Adipocyte (in vitro differentiated cells): Measurements from ENCODE around the gene ERBB3.
"Not testable (repeated sequence)": the region's sequence is repeated elsewhere in the genome, so short reads cannot be mapped to it uniquely, and the experiment has no call there.

Experiments used
- DNase-seq: peaks from one replicate; pipeline ENCODE4 v3.0.0-alpha.2; 2015; ENCODE audit warnings: low read depth
- H3K27me3 ChIP-seq: replicated peaks from 2 replicates; pipeline ENCODE4 v1.7.0; 2013; ENCODE audit warnings: mild to moderate bottlenecking, low read length, moderate library complexity; ENCODE audit not compliant: control insufficient read depth, insufficient read depth
- H3K36me3 ChIP-seq: 2 replicates; pipeline ENCODE4 v1.7.0; 2013; ENCODE audit warnings: low read length, mild to moderate bottlenecking, moderate library complexity; ENCODE audit not compliant: control insufficient read depth, insufficient read depth, severe bottlenecking
- H3K4me1 ChIP-seq: 2 replicates; pipeline ENCODE4 v1.7.0; 2013; ENCODE audit warnings: mild to moderate bottlenecking, low read length, moderate library complexity; ENCODE audit not compliant: control insufficient read depth, insufficient read depth
- H3K4me3 ChIP-seq: 2 replicates; pipeline ENCODE4 v1.7.0; 2013; ENCODE audit warnings: mild to moderate bottlenecking, low read length, moderate library complexity
- H3K9ac ChIP-seq: 2 replicates; pipeline ENCODE4 v1.7.0; 2013; ENCODE audit warnings: mild to moderate bottlenecking, low read length, moderate library complexity
- H3K9me3 ChIP-seq: 2 replicates; pipeline ENCODE4 v1.7.0; 2013; ENCODE audit warnings: mild to moderate bottlenecking, low read length, moderate library complexity; ENCODE audit not compliant: control insufficient read depth

Gene ERBB3

DNA sequence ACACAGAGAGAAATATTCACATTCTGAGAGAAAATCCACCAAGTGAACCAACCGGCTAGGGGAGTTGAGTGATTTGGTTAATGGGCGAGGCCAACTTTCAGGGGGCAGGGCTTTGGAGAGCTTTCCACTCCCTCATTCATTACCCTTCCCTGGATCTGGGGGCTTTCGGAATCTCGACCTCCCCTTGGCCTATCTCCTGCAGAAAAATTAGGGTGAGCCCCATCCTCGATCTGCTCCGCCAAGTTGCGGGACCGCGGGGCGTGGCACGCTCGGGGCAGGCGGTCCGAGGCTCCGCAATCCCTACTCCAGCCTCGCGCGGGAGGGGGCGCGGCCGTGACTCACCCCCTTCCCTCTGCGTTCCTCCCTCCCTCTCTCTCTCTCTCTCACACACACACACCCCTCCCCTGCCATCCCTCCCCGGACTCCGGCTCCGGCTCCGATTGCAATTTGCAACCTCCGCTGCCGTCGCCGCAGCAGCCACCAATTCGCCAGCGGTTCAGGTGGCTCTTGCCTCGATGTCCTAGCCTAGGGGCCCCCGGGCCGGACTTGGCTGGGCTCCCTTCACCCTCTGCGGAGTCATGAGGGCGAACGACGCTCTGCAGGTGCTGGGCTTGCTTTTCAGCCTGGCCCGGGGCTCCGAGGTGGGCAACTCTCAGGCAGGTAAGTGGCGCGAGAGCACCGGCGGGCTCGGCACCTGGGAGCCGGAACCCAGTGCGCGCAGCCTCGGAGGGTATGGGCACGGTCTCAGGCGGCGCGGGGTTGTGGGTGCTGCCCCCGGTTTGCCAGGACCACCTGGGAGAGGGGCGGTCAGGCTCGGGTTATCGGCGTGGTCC, at the start of gene ERBB3:
ERBB3 (plus strand) TSS at position 443 of the 833 bp plus-strand sequence; CDS start at position 579, 136 bp downstream.
- Histone ChIP-seq H3K4me1 (peaks cover 16% of the 10 kb centered on the region), H3K4me3 (peak within 1 kb of the TSS; percentile 84), H3K27me3 (peaks cover 25% of the 10 kb centered on the region), H3K9ac (peak within 1 kb of the TSS; percentile 69), H3K36me3 (no peaks in the 10 kb centered on the region), H3K9me3 (no peaks in the 10 kb centered on the region)
- DNase-seq, result peak; percentile 90

DNA sequence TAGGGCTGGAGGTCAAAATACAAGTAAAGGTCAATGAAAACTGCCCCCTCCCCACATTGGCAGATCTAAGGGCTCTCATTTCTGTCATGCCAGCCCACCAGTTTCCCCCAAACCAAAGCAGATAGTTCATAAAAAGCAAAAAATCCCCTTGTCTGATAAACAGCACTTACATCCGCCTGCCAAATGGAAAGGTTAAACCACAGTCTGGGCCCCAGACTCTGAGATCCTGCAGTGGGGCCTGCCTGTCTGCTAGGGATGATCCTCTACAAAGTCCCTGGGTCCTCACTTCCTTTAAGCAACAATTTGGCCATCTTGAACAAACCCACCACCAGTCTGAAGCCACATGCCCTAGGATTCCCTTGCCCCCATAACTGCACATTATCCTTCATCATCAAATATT, 48.0 kb upstream of the ERBB3 start:
- no peak for DNase-seq

DNA sequence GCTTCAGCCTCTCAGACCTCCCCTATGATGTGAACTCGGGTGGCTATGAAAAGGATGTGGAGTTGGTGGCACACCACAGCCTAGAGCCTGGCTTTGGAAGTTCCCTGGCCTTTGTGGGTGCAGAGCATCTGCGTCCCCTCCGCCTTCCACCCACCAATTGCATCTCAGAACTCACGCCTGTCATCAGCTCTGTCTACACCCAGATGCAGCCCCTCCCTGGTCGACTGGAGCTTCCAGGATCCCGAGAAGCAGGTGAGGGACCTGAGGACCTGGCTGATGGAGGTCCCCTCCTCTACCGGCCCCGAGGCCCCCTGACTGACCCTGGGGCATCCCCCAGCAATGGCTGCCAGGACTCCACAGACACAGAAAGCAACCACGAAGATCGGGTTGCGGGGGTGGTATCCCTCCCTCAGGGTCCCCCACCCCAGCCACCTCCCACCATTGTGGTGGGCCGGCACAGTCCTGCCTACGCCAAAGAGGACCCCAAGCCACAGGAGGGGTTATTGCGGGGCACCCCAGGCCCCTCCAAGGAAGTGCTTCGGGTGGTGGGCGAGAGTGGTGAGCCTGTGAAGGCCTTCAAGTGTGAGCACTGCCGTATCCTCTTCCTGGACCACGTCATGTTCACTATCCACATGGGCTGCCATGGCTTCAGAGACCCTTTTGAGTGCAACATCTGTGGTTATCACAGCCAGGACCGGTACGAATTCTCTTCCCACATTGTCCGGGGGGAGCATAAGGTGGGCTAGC, 45.2 kb upstream of the ERBB3 start:
- no peaks in the 10 kb centered on the region for H3K9me3 ChIP-seq
- no peaks in the 10 kb centered on the region for H3K27me3 ChIP-seq
- no peak for DNase-seq
- no peak overlapping the region for H3K4me3 ChIP-seq
- peaks cover 29% of the 10 kb centered on the region for H3K36me3 ChIP-seq
- no peak overlapping the region for H3K9ac ChIP-seq
- H3K4me1 ChIP-seq, result peaks cover 29% of the 10 kb centered on the region

More for the DNA sequence above, 48.0 kb upstream of the ERBB3 start:
- Histone ChIP-seq H3K9ac (no peak overlapping the region), H3K27me3 (no peaks in the 10 kb centered on the region), H3K4me3 (no peak overlapping the region), H3K36me3 (peaks cover 34% of the 10 kb centered on the region), H3K9me3 (no peaks in the 10 kb centered on the region), H3K4me1 (peaks cover 34% of the 10 kb centered on the region)

DNA sequence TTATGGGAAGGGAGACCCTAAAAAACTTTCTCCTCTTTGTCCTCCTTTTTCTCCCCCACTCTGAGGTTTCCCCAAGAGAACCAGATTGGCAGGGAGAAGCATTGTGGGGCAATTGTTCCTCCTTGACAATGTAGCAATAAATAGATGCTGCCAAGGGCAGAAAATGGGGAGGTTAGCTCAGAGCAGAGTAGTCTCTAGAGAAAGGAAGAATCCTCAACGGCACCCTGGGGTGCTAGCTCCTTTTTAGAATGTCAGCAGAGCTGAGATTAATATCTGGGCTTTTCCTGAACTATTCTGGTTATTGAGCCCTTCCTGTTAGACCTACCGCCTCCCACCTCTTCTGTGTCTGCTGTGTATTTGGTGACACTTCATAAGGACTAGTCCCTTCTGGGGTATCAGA, 42.8 kb upstream of the ERBB3 start:
- Histone ChIP-seq H3K9ac (peak overlapping the region; percentile 65), H3K36me3 (peaks cover 27% of the 10 kb centered on the region), H3K4me1 (peaks cover 36% of the 10 kb centered on the region), H3K4me3 (peak overlapping the region; percentile 56), H3K9me3 (no peaks in the 10 kb centered on the region), H3K27me3 (no peaks in the 10 kb centered on the region)
- no peak for DNase-seq

GRCh38 chr12:56038022-56038655, 41.8 kb upstream of the ERBB3 start:
- no peak for DNase-seq
- H3K9me3 ChIP-seq, result no peaks in the 10 kb centered on the region
- peaks cover 36% of the 10 kb centered on the region for H3K4me1 ChIP-seq
- H3K4me3 ChIP-seq, result no peak overlapping the region
- H3K36me3 ChIP-seq, result peaks cover 23% of the 10 kb centered on the region
- H3K9ac ChIP-seq, result peak overlapping the region; percentile 32
- no peaks in the 10 kb centered on the region for H3K27me3 ChIP-seq

GRCh38 chr12:56040151-56040550, 39.8 kb upstream of the ERBB3 start:
- no peak for DNase-seq
- Histone ChIP-seq H3K27me3 (no peaks in the 10 kb centered on the region), H3K4me3 (no peak overlapping the region), H3K9ac (no peak overlapping the region), H3K4me1 (peaks cover 43% of the 10 kb centered on the region), H3K36me3 (peaks cover 27% of the 10 kb centered on the region), H3K9me3 (no peaks in the 10 kb centered on the region)

DNA sequence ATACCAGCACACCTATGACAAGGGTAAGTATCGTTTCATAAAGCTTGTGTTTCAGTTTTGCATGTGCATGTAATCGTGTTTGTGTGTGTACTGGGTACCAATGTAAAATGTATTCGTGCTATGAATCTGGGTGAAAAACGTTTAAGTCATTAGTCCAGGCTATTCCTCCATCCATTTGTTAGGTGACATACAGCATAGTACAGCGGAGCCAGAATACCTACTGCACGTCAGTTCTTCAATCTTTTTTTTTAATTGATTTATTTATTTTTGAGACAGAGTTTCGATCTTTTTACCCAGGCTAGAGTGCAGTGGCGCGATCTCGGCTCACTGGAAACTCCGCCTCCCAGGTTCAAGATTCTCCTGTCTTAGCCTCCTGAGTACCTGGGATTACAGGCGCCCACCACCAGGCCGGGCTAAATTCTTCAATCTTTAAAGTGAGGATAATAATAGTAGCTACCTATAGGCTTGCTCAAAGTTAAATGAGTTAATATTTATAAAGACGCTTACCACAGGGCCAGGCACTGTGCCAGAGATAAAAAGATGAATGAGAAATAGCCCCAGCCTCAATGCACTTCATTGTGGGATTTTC, 38.9 kb upstream of the ERBB3 start:
- H3K4me3 ChIP-seq, result peak overlapping the region; percentile 78
- DNase-seq, result no peak
- no peaks in the 10 kb centered on the region for H3K27me3 ChIP-seq

DNA sequence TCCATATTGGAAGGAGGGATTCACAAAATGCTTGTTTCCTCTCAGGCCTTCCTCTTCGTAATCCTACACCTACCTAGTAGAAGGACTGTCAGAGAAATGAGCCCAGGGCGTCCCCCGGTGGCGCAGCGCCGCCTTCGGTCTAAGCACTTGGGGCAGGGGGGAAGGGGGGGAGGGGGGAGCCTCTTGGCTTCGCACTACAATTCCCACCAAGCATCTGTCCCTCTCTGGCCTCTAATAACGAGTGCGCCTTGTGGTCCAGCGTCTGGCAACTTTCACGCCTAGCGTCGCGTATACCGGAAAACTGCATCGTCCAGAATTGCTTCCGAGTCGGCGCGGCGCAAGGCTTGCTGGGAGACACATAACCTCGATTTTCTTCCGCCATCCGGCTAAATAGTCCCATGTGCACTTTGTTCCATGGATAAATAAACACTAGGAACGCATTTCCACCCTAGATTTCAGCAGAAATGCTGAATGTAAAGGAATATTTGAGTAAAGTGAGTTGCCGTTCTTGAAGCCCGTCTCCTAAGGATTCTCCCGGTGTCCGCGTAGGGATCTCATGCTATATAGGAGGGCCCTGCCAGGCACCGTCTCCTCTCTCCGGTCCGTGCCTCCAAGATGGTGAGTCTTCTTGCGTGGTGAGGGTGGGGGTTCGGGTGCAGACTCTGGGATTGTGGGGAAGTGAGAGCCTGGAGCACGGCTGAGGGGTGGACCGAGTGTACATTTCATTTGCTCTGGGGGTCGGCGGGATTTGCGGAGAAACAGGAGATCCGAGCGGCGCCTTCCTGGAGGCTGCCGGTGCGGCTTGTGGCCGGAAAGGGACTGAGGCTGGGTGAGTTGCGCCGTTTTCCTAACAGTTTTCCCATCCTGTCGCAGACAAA, 38.2 kb upstream of the ERBB3 start, which contains the start of gene RPS26:
RPS26 (plus strand) TSS at position 367 of the 878 bp plus-strand sequence; CDS start at position 616, 249 bp downstream.
- Histone ChIP-seq H3K36me3 (peaks cover 32% of the 10 kb centered on the region), H3K4me3 (peak within 1 kb of the TSS; percentile 84), H3K4me1 (peaks cover 30% of the 10 kb centered on the region)

More for the DNA sequence above, 38.9 kb upstream of the ERBB3 start:
- Histone ChIP-seq H3K9me3 (no peaks in the 10 kb centered on the region), H3K36me3 (peaks cover 32% of the 10 kb centered on the region), H3K4me1 (peaks cover 37% of the 10 kb centered on the region), H3K9ac (peak overlapping the region; percentile 85)

GRCh38 chr12:56042430-56042813, 37.5 kb upstream of the ERBB3 start:
- not testable (repeated sequence) for H3K9me3 ChIP-seq, DNase-seq, H3K27me3 ChIP-seq
- Histone ChIP-seq H3K4me1 (peaks cover 23% of the 10 kb centered on the region), H3K9ac (peak overlapping the region; percentile 92), H3K4me3 (peak overlapping the region; percentile 84), H3K36me3 (peaks cover 32% of the 10 kb centered on the region)

More for the DNA sequence above, 38.2 kb upstream of the ERBB3 start, which contains the start of gene RPS26:
- H3K9me3 ChIP-seq, result no peaks in the 10 kb centered on the region
- DNase-seq, result peak; percentile 99
- no peaks in the 10 kb centered on the region for H3K27me3 ChIP-seq
- H3K9ac ChIP-seq, result peak within 1 kb of the TSS; percentile 92

- H3K27me3 ChIP-seq, result no peaks in the 10 kb centered on the region
- peaks cover 32% of the 10 kb centered on the region for H3K36me3 ChIP-seq
- DNase-seq, result no peak
- peak overlapping the region; percentile 92 for H3K9ac ChIP-seq
- H3K9me3 ChIP-seq, result no peaks in the 10 kb centered on the region
- H3K4me1 ChIP-seq, result peaks cover 19% of the 10 kb centered on the region
- H3K4me3 ChIP-seq, result peak overlapping the region; percentile 84
Observed at GRCh38 chr12:56042843-56043242, 37.1 kb upstream of the ERBB3 start.
